DOHH2 (cell line): ENCODE measurements around the gene DPP10.

Experiments
- EZH2phosphoT487 ChIP-seq: fragments of 200-600 bp; sonication (generic); IDR thresholded peaks from 2 replicates; pipeline ENCODE4 v1.6.1; 2017; ENCODE audit warnings: borderline replicate concordance, mild to moderate bottlenecking, antibody characterized with exemption, low read length, moderate library complexity, mixed read lengths
- TF ChIP-seq, protein P1 (sequence below): fragments of 200-600 bp; sonication (generic); IDR thresholded peaks from one replicate; pipeline ENCODE4 v1.5.1; 2014; ENCODE audit warnings: antibody characterized with exemption, mild to moderate bottlenecking, low read depth, low read length; ENCODE audit not compliant: poor library complexity, severe bottlenecking

DNA sequence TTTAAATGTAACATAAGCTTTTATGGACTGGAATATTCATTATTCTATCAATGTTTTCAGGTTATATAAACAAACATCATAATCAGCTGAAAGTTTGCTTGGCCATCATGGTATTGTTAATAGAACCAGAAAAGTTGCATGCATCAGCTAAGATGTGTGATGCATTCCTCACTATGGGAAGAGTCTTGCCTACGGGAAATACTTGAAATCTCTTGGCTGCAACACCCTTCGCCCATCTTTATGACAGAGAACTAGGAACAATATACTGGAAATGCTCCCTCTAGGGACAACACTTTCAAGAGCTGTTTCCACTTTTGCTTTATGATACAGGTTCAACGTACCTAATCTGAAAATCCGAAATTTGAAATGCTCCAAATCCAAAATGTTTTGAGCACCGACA, 1390.8 kb downstream of the DPP10 start:
- TF ChIP-seq, protein P1, sequence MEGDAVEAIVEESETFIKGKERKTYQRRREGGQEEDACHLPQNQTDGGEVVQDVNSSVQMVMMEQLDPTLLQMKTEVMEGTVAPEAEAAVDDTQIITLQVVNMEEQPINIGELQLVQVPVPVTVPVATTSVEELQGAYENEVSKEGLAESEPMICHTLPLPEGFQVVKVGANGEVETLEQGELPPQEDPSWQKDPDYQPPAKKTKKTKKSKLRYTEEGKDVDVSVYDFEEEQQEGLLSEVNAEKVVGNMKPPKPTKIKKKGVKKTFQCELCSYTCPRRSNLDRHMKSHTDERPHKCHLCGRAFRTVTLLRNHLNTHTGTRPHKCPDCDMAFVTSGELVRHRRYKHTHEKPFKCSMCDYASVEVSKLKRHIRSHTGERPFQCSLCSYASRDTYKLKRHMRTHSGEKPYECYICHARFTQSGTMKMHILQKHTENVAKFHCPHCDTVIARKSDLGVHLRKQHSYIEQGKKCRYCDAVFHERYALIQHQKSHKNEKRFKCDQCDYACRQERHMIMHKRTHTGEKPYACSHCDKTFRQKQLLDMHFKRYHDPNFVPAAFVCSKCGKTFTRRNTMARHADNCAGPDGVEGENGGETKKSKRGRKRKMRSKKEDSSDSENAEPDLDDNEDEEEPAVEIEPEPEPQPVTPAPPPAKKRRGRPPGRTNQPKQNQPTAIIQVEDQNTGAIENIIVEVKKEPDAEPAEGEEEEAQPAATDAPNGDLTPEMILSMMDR = no peak
- TF ChIP-seq EZH2phosphoT487 = no peak
